Ascending aorta (tissue), 2 donors: ENCODE measurements around the gene AOPEP. TPM values are rescaled to one million over a fixed set of nuclear protein-coding genes. Genes with fewer than 3 reads are reported as not detected.
"Not testable (repeated sequence)": the region's sequence is repeated elsewhere in the genome, so short reads cannot be mapped to it uniquely, and the experiment has no call there.

Source experiments
- DNase-seq, 2 donors: peaks; one replicate each; pipeline ENCODE4 v3.0.0-alpha.2; 2019; ENCODE audit warnings: low spot score in 2 of 2
- H3K27ac ChIP-seq, 2 donors: fragments of 200-600 bp; sonication (generic); one replicate each; pipeline ENCODE4 v1.5.1; 2016 to 2017; ENCODE audit warnings: mild to moderate bottlenecking in 1 of 2
- H3K27me3 ChIP-seq: fragments of 200-600 bp; sonication (generic); one replicate; pipeline ENCODE4 v1.5.1; 2017
- H3K36me3 ChIP-seq, 2 donors: fragments of 200-600 bp; sonication (generic); one replicate each; pipeline ENCODE4 v1.5.1; 2016
- H3K4me1 ChIP-seq, 2 donors: fragments of 200-600 bp; sonication (generic); one replicate each; pipeline ENCODE4 v1.5.1; 2016 to 2017; ENCODE audit warnings: mild to moderate bottlenecking in 1 of 2
- H3K4me3 ChIP-seq, 2 donors: fragments of 200-600 bp; sonication (generic); one replicate each; pipeline ENCODE4 v1.5.1; 2016 to 2017; ENCODE audit warnings: mild to moderate bottlenecking in 1 of 2
- H3K9me3 ChIP-seq, 2 donors: fragments of 200-600 bp; sonication (generic); one replicate each; pipeline ENCODE4 v1.5.1; 2016
- CTCF ChIP-seq, 3 experiments: fragments of 200-600 bp in 2 of 3; fragments of 450-650 bp in 1 of 3; sonication (generic) in 2 of 3; IDR thresholded peaks; one replicate each; pipeline ENCODE4 v1.5.1; 2016 to 2019; ENCODE audit warnings: antibody characterized with exemption in 3 of 3, mild to moderate bottlenecking in 1 of 3, moderate library complexity in 1 of 3
- intact Hi-C: fragments of 100-400 bp; cut with DNase I; formaldehyde crosslinking; loops from one replicate; pipeline ENCODE4 v1.15.1; 2023
- total RNA-seq: library from RNA; depleted of rRNA; stranded (reverse); fragments of >200 nt; gene quantifications from one replicate; pipeline ENCODE4 v1.1.0, GENCODE V29; 2016

AOPEP gene
- total RNA-seq, 1 donor from 2014 or later = 333 TPM

GRCh38 chr9:94937214-94937903 lies 210.9 kb downstream of the AOPEP start:
- H3K4me3 ChIP-seq = no peak overlapping the region
- peaks cover 2 to 49% of the 10 kb centered on the region in 2 donors for H3K4me1 ChIP-seq
- no peak for TF ChIP-seq CTCF (IDR thresholded peaks at IDR 0.05)
- no peaks in the 10 kb centered on the region for H3K27me3 ChIP-seq
- DNase-seq = peak in 1 of 2 donors; percentile 44
- H3K9me3 ChIP-seq = no peaks in the 10 kb centered on the region
- intact Hi-C loops = no loop called here
- no peaks in the 10 kb centered on the region for H3K36me3 ChIP-seq
- H3K27ac ChIP-seq = peak overlapping the region; percentile 12 to 48

- no peaks in the 10 kb centered on the region for H3K9me3 ChIP-seq
- intact Hi-C loops = no loop called here
- peak overlapping the region; percentile 12 to 45 for H3K27ac ChIP-seq
- H3K4me1 ChIP-seq = peaks cover 2 to 39% of the 10 kb centered on the region in 2 donors
- no peak overlapping the region for H3K4me3 ChIP-seq
- no peaks in the 10 kb centered on the region for H3K27me3 ChIP-seq
- no peak for TF ChIP-seq CTCF (IDR thresholded peaks at IDR 0.05)
- no peaks in the 10 kb centered on the region for H3K36me3 ChIP-seq
- no peak for DNase-seq
Measured at GRCh38 chr9:94938384-94938783, 211.9 kb downstream of the AOPEP start.

GRCh38 chr9:94940296-94940695 lies 213.8 kb downstream of the AOPEP start:
- DNase-seq, intact Hi-C loops: not testable (repeated sequence)

GRCh38 chr9:94941211-94941875 lies 214.8 kb downstream of the AOPEP start:
- intact Hi-C loops = no loop called here
- H3K36me3 ChIP-seq = no peaks in the 10 kb centered on the region
- DNase-seq = no peak
- H3K4me1 ChIP-seq = peaks cover 8 to 42% of the 10 kb centered on the region in 2 donors
- H3K27ac ChIP-seq = peak overlapping the region; percentile 21 to 55
- no peaks in the 10 kb centered on the region for H3K27me3 ChIP-seq
- no peak overlapping the region for H3K4me3 ChIP-seq
- no peaks in the 10 kb centered on the region for H3K9me3 ChIP-seq
- no peak for TF ChIP-seq CTCF (IDR thresholded peaks at IDR 0.05)

More at GRCh38 chr9:94940296-94940695, 213.8 kb downstream of the AOPEP start:
- not testable (repeated sequence) for H3K4me3 ChIP-seq, H3K36me3 ChIP-seq, H3K27me3 ChIP-seq, H3K9me3 ChIP-seq
- peaks cover 2 to 39% of the 10 kb centered on the region in 2 donors for H3K4me1 ChIP-seq
- H3K27ac ChIP-seq = peak overlapping the region in 1 of 2 donors; percentile 55

- H3K4me1 ChIP-seq = peaks cover 8 to 45% of the 10 kb centered on the region in 2 donors
- H3K27me3 ChIP-seq = no peaks in the 10 kb centered on the region
- TF ChIP-seq CTCF (IDR thresholded peaks at IDR 0.05) = no peak
- H3K27ac ChIP-seq = peak overlapping the region; percentile 65 to 81
- H3K4me3 ChIP-seq = no peak overlapping the region
- H3K9me3 ChIP-seq = no peaks in the 10 kb centered on the region
- no peaks in the 10 kb centered on the region for H3K36me3 ChIP-seq
- no peak for DNase-seq
- intact Hi-C loops = loop anchor here (1.0 kb wide), 1 partner anchor 22 kb away; no protein-coding TSS in a partner anchor
Measured at GRCh38 chr9:94944626-94945025, 218.1 kb downstream of the AOPEP start.
